Cardiac muscle cell (in vitro differentiated cells and primary cell): ENCODE data around the gene UBE2V1. TPM values are rescaled to one million over a fixed set of nuclear protein-coding genes. Genes with fewer than 3 reads are reported as not detected.

ENCODE experiments used
- DNase-seq, 2 donors: peaks; one replicate each; pipeline versions ENCODE4 v3.0.0 to v3.0.0-alpha.2; 2010 to 2017; ENCODE audit warnings: low read depth in 1 of 2, low spot score in 1 of 2
- H3K27ac ChIP-seq: fragments of 200-600 bp; sonication (generic); 2 replicates; pipeline ENCODE4 v1.5.1; 2016
- H3K27me3 ChIP-seq: fragments of 200-600 bp; sonication (generic); 2 replicates; pipeline ENCODE4 v1.6.0; 2016; ENCODE audit warnings: control low read depth
- H3K36me3 ChIP-seq: fragments of 200-600 bp; sonication (generic); 2 replicates; pipeline ENCODE4 v1.5.1; 2016; ENCODE audit warnings: control low read depth
- H3K4me1 ChIP-seq: fragments of 200-600 bp; sonication (generic); 2 replicates; pipeline ENCODE4 v1.8.1; 2017; ENCODE audit warnings: low read depth, mild to moderate bottlenecking, mixed run types
- H3K4me3 ChIP-seq: fragments of 200-600 bp; sonication (generic); 2 replicates; pipeline ENCODE4 v1.5.1; 2016; ENCODE audit warnings: mild to moderate bottlenecking
- H3K9me3 ChIP-seq: fragments of 200-600 bp; sonication (generic); 2 replicates; pipeline ENCODE4 v1.5.1; 2017; ENCODE audit warnings: low read depth, mild to moderate bottlenecking, control low read depth
- CTCF ChIP-seq: IDR thresholded peaks from 2 replicates; pipeline ENCODE4 v1.5.1; 2012; ENCODE audit warnings: low read depth, mild to moderate bottlenecking, low read length
- polyA plus RNA-seq: library from polyadenylated mRNA; unstranded; fragments of >200 nt; fragmentation: Nextera tagmentation; extraction: Ambion mirVana; gene quantifications from 2 replicates; pipeline ENCODE4 v1.2.1, GENCODE V29; 2016
- total RNA-seq: library from RNA; depleted of rRNA; stranded (reverse); fragments of >200 nt; gene quantifications from 2 replicates; pipeline ENCODE4 v1.2.3, GENCODE V29; 2016

The UBE2V1 gene
- total and polyA plus RNA-seq, 2 experiments from 2014 or later, result 126 to 173 TPM

DNA sequence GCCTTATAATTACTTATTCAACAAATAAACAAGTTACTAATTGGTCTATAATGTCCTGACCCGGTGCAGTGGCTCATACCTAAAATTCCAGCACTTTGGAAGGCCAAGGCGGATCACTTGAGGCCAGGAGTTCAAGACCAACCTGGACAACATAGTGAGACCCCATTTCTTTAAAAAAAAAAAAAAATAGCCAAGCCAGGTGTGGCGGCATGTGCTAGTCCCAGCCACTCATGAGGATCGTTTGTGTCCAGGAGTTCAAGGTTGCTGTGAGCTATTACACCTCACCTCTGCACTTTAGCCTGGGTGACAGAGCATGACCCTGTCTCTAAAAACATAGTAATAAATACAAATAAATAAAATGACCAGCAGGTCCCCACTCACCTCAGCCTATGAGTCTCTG, 9.8 kb upstream of the UBE2V1 start:
- no peak for DNase-seq
- H3K27me3 ChIP-seq, result no peaks in the 10 kb centered on the region
- no peak overlapping the region for H3K4me3 ChIP-seq
- H3K9me3 ChIP-seq, result no peaks in the 10 kb centered on the region
- no peak for TF ChIP-seq CTCF
- H3K4me1 ChIP-seq, result no peaks in the 10 kb centered on the region
- no peak overlapping the region for H3K27ac ChIP-seq
- peaks cover 4% of the 10 kb centered on the region for H3K36me3 ChIP-seq

DNA sequence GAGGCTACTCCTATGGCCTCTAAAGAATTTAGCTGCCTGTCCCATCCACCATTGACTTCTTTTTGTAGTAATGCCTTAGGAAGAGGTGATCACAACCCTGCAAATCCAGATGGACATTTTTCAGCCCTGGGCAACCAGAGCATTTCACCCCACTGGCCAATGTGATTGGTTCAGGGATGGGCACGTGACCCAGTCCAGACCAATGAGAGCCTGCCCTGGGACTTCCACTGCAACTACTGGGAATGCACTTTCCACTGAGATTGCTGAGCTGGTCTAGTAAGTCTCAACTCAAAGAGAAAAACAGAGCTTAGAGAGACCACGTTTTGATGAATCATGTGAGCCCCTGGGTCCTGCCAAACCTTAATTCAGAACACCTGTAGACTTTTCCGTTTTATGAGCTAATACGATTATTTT, 8.9 kb upstream of the UBE2V1 start:
- Histone ChIP-seq H3K27ac (no peak overlapping the region), H3K27me3 (no peaks in the 10 kb centered on the region), H3K4me1 (no peaks in the 10 kb centered on the region), H3K9me3 (no peaks in the 10 kb centered on the region), H3K4me3 (no peak overlapping the region), H3K36me3 (no peaks in the 10 kb centered on the region)
- no peak for TF ChIP-seq CTCF
- DNase-seq, result peak in 1 of 2 donors; percentile 19

DNA sequence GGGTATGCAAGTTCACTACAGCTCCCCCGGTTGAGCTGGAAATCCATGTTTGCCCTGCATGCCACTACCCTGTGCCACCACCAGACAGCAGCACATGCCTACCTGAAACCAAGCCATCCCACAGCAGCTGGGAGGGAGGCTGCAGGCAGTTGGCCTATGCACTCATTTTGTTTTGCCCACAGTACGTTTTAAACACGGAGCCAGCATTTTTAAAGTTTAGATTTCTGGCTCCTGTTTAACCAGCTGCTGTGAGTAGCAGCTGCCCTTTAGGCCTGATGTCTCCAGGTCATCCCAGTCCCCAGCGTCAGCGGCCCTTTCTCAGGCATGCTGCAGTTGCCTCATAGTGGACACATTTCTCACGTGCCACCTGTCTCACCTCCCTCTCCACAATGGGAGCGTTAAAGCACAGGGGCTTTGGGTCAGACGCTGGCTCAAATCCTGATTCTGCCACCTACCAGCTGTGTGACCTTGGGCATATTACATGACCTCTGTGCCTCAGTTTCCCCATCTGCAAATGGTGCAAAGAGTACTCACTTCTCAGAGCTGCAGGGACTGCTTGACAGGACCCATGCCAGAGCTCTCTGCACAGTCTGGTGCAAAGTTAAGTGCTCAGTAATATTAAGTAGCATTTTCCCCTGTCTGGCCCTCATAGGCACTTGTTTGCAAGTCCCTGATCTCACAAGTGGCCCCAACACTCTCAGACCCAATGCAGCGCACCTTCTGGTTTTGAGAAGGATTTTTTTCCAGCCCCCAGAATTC, 8.2 kb upstream of the UBE2V1 start:
- H3K27me3 ChIP-seq, result no peaks in the 10 kb centered on the region
- peak; percentile 80 for TF ChIP-seq CTCF
- no peaks in the 10 kb centered on the region for H3K9me3 ChIP-seq
- peak; percentile 66 to 69 for DNase-seq
- H3K4me3 ChIP-seq, result no peak overlapping the region
- no peaks in the 10 kb centered on the region for H3K4me1 ChIP-seq
- H3K36me3 ChIP-seq, result no peaks in the 10 kb centered on the region
- H3K27ac ChIP-seq, result no peak overlapping the region

DNA sequence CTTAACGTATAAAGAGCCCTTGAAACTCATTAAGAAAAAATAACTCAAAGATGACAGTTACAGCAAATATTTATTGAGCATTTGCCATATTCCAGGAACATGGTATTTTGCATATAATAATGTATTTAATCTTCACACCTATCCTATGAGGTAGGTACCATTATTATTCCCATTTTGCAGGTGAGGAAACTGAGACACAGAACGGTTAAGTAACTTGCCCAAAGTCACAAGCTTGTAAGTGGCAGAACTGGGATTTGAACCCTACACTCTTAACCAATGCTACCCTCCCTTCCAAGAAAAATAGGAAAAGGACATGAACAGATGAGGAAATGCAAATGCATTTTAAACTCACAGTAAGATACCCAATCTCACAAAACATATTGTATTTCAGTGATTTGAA, 5.3 kb upstream of the UBE2V1 start:
- DNase-seq, result no peak
- H3K4me3 ChIP-seq, result no peak overlapping the region
- no peaks in the 10 kb centered on the region for H3K9me3 ChIP-seq
- no peaks in the 10 kb centered on the region for H3K36me3 ChIP-seq
- H3K27ac ChIP-seq, result no peak overlapping the region
- H3K4me1 ChIP-seq, result peaks cover 12% of the 10 kb centered on the region
- H3K27me3 ChIP-seq, result no peaks in the 10 kb centered on the region
- no peak for TF ChIP-seq CTCF

GRCh38 chr20:50116368-50116999, 3.5 kb upstream of the UBE2V1 start:
- Histone ChIP-seq H3K36me3 (no peaks in the 10 kb centered on the region), H3K27me3 (no peaks in the 10 kb centered on the region), H3K4me3 (peak overlapping the region; percentile 66), H3K27ac (no peak overlapping the region), H3K9me3 (no peaks in the 10 kb centered on the region), H3K4me1 (peaks cover 19% of the 10 kb centered on the region)
- DNase-seq, result no peak
- TF ChIP-seq CTCF, result no peak
